HG03066 (cell line): Measurements from ENCODE around the gene EXOSC3.
"Not testable (repeated sequence)": the region's sequence is repeated elsewhere in the genome, so short reads cannot be mapped to it uniquely, and the experiment has no call there.

Experiments used
- ATAC-seq: cut with Tn5 transposase; IDR thresholded peaks from one replicate; pipeline ENCODE4 v1.9.1; 2021; ENCODE audit warnings: low read depth; ENCODE audit not compliant: unreplicated experiment

EXOSC3 gene

DNA sequence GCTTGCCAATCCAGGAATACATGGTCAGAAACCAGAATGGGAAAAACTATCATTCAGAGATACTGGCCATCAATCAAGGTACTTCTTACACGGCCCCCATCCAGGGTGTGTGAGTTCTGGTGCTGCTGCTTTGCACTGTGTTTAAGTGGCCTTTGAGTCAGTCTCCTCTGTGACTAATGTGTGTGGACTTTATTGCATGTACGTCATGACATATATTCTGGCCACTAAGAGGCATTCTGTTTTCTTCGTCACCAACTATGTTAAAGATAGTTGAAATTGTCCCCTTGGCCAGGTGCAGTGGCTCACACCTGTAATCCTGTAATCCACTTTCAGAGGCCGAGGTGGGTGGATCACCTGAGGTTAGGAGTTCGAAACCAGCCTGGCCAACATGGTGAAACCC is 8.5 kb downstream of the EXOSC3 start:
- ATAC-seq: no peak

DNA sequence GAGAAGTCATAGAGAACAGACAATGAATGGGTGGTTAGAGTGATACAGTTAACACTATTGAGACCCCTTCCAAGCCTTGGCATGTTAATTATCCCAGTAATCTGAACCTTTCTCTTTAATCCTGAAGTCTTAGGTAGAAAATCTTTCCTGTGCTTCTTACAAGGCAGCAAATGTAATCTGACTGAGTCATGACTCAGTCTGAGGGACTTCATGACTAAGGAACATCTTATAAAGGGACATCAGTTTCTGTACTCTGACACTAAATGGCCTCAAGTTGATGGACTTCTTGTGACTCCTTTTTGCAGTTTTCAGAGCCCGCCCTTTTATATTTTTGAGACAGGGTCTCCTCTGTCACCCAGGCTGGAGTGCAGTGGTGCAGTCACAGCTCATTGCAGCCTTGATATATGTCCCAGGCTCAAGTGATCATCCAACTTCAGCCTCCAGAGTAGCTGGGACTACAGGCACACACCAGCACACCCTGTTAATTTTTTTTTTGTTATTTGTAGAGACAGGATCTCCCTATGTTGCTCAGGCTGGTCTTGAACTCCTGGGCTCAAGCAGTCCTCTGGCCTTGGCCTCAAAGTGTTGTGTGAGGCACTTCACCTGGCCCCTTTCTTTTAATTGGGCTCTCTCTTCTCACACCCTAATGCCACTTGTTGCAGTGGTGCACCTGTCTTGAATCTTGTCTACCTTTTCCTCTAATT is 9.5 kb downstream of the EXOSC3 start:
- ATAC-seq: no peak

DNA sequence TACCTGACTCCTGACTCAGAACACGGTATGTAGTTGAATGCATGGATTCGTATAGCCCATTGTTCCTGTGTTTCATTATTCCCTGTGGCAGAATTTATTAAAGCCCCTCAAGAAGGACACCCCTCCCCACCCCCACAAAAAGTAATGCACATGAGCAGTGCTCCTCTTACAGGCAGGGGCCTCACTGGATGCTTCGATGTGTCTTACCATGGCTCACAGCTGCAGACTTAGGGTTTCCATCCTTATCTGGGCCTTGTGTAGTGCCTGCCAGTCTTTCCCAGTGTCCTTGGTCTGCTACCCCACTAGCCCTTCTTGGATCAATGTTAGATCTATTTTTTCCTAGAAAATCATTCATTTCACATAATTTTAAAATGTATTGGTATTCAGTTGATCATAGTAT is 14.9 kb downstream of the EXOSC3 start:
- ATAC-seq: no peak

GRCh38 chr9:37769306-37769705 is 15.6 kb downstream of the EXOSC3 start:
- no peak for ATAC-seq

GRCh38 chr9:37765263-37765662 is 19.6 kb downstream of the EXOSC3 start:
- ATAC-seq: not testable (repeated sequence)

- ATAC-seq: no peak
These were observed 23.4 kb downstream of the EXOSC3 start for GRCh38 chr9:37761511-37761910.

GRCh38 chr9:37760416-37761161 is 24.3 kb downstream of the EXOSC3 start:
- ATAC-seq: no peak

- ATAC-seq: no peak
These were observed 26.1 kb downstream of the EXOSC3 start for GRCh38 chr9:37758747-37759146.

DNA sequence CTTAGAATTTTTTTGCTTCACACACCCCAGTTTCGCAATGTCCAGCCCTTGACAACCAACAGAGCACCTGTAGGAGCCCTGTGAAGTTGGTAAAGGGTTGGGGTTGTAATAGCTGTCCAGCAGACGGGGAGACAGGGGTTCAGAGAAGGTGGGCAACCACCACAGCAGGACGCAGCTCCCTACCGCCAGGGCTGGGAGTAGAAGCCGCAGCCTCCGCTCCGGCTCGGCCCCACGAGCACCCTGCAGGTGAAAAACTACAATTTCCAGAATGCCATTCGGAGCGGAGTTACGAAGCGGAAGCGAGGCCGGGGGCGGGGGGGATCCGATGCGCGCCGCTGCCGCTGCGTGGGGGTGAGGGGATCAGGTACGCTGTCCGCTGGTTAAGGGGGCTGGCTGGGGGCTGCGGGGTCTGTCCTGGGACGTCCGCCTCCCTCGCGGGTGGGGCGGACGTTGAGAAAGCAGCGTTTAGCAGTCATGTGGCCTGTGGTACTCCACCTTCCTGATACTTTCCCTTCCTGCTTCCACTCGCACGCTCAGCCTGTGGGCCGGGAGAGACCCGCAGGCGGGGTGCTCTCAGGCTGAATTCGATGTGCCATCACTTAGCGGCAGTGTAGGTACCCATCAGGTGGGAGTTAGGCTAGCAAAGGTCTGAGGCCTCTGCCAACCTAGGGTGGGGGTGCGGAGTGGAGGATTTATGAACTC is 31.2 kb downstream of the EXOSC3 start, which contains the start of gene TRMT10B:
Gene TRMT10B, plus strand, starts transcription at position 317 of the 702 bp plus-strand sequence. CDS start 8,127 bp downstream, outside the sequence.
- peak; percentile 87 for ATAC-seq

DNA sequence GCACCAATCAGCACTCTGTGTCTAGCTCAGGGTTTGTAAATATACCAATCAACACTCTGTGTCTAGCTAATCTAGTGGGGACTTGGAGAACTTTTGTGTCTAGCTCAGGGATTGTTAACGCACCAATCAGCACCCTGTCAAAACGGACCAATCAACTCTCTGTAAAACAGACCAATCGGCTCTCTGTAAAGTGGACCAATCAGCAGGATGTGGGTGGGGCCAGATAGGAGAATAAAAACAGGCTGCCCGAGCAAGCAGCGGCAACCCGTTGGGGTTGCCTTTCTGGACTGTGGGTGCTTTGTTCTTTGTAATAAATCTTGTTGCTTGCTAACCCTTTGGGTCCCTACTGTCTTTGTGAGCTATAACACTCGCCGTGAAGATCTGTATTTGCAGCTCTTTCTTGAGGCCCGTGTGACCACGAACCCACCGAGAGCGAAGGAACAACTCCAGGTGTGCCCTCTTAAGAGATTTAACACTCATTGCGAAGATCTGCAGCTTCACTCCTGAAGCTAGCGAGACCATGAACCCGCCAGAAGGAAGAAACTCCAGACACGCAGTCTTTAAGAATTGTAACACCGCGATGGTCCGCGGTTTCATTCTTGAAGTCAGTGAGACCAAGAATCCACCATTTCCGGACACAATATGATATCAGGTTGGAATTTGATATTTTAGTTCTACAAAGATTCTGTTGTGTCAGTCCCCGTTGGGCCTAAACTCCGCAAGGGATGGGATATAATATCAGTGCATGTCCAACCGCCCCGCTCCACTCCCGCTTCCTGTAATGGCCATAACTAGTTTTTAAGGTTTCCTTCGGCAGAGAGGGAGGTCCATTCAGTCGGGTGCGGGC is 32.0 kb downstream of the EXOSC3 start:
- ATAC-seq: no peak

DNA sequence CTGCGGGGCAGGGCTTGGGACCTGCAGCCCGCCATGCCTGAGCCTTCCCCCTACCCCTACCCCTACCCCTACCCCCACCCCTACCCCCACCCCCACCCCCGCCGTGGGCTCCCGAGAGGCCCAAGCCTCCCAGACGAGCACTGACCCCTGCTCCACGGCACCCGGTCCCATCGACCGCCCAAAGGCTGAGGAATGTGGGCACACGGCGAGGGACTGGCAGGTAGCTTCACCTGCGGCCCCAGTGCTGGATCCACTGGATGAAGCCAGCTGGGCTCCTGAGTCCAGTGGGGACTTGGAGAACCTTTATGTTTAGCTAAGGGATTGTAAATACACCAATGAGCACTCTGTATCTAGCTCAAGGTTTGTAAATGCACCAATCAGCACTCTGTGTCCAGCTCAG is 32.8 kb downstream of the EXOSC3 start:
- not testable (repeated sequence) for ATAC-seq

DNA sequence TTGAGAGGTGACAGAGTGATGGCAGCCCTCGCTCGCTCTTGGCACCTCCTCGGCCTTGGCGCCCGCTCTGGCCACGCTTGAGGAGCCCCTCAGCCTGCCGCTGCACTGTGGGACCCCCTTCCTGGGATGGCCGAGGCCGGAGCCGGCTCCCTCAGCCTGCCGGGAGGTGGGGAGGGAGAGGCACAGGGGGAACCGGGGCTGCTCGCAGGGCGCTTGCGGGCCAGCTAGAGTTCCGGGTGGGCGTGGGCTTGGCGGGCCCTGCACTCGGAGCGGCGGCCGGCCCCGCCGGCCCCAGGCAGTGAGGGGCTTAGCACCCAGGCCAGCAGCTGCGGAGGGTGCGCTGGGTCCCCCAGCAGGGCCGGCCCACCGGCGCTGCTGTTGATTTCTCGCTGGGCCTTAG is 33.2 kb downstream of the EXOSC3 start:
- ATAC-seq: not testable (repeated sequence)

- no peak for ATAC-seq
These were observed 33.7 kb downstream of the EXOSC3 start for GRCh38 chr9:37751186-37751585.

DNA sequence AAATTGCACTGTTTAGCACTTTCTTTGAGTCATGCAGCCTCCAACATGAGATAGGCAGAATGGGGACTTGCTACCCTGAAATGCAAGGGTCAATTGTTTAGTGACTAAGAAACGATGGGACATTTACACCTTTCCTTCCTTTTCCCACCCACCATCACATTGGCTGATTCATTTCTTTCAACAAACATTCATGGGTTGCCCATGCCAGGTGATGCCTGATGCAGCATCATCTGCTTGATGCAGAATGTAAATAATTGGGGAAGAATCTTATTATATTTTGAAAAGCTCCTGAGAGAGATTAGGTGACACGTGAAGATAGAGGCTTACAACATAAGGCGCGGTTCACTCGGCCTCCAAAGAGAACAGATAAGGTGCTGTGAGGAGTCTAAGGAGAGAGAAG is 35.7 kb downstream of the EXOSC3 start:
- ATAC-seq: no peak

- peak; percentile 54 for ATAC-seq
These were observed 37.6 kb downstream of the EXOSC3 start for GRCh38 chr9:37747271-37747753.

GRCh38 chr9:37746448-37747270 is 38.2 kb downstream of the EXOSC3 start:
- ATAC-seq: no peak

DNA sequence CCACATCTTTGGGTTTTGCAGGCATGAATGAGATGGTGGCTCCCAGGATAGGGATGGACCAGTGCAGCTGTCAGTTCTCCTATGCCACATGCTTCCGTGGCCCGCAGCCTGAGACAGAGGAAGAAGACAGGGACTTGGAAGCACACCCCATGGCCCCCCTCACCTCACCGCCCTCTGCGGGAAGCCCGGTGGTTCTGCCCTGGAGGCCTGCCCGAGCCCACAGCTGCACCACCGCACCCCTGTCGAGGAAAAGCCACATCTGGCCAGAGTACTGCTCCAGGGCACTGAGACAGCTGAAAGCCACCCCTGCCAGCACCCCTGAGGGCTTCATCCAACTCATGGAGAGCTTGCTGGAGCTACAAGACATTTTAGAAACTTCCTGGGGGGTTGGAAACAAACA is 38.9 kb downstream of the EXOSC3 start:
- ATAC-seq: no peak

DNA sequence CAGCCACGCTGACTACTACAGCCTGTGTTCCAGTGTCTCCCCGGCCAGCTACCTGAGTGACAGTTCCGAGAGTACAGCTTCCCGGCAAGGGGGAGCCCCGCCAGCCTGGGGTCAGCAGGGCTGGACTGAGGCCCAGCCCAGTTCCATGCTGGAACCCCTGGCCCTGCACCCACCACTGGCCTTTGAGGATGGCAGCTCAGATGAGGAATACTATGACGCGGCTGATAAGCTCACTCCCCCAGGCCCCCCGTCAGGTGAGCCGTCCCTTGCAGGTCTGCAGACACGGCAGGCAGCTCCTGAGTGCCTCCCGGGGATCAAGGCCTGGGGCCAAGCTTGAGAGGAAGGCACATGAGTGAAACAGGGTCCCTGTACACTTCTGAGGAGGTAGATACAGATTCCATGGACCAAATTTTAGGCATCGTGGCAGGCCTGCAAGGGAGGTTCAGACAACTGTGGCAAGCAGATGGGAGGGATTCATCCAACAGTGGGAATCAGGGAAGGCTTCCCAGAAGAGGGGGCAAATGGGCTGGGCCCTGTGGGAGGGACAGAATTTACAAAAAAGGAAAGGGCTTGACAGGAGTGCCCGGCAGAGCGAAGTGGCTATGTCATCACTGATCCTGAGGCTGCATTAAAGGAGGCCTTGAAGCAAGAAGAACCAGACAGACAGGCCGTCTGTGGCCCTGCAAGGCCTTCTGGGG is 44.1 kb downstream of the EXOSC3 start:
- no peak for ATAC-seq

- no peak for ATAC-seq
These were observed 44.7 kb downstream of the EXOSC3 start for GRCh38 chr9:37740128-37740527.
